HUES64 (cell line): Measurements from ENCODE around the gene CCL24.
"Not testable (repeated sequence)": the region's sequence is repeated elsewhere in the genome, so short reads cannot be mapped to it uniquely, and the experiment has no call there.

Experiments
- H3K27ac ChIP-seq: 2 replicates; pipeline ENCODE4 v1.7.0; 2013; ENCODE audit warnings: low read depth, low read length, inconsistent platforms
- H3K27me3 ChIP-seq: 2 replicates; pipeline ENCODE4 v1.6.1; 2013; ENCODE audit warnings: mild to moderate bottlenecking, low read length; ENCODE audit not compliant: insufficient read depth
- H3K36me3 ChIP-seq: 2 replicates; pipeline ENCODE4 v1.6.1; 2013; ENCODE audit warnings: mild to moderate bottlenecking, low read length; ENCODE audit not compliant: insufficient read depth
- H3K4me1 ChIP-seq: 2 replicates; pipeline ENCODE4 v1.6.1; 2013; ENCODE audit warnings: mild to moderate bottlenecking, low read length, moderate library complexity; ENCODE audit not compliant: insufficient read depth
- H3K4me3 ChIP-seq: 2 replicates; pipeline ENCODE4 v1.5.1; 2013; ENCODE audit warnings: mild to moderate bottlenecking, low read length, moderate library complexity
- H3K9ac ChIP-seq: 2 replicates; pipeline ENCODE4 v1.6.1; 2013; ENCODE audit warnings: mild to moderate bottlenecking, low read depth, low read length
- H3K9me3 ChIP-seq: 2 replicates; pipeline ENCODE4 v1.6.1; 2013; ENCODE audit warnings: low read depth, low read length; ENCODE audit not compliant: insufficient read depth
- WGBS: fragments of 150-250, 120-280 bp; methylation state at CpG from one replicate; pipeline ENCODE4 v1.1.7; 2013; ENCODE audit warnings: missing lambda C conversion rate; 5-methylcytosine and 5-hydroxymethylcytosine counted together

The CCL24 gene

DNA sequence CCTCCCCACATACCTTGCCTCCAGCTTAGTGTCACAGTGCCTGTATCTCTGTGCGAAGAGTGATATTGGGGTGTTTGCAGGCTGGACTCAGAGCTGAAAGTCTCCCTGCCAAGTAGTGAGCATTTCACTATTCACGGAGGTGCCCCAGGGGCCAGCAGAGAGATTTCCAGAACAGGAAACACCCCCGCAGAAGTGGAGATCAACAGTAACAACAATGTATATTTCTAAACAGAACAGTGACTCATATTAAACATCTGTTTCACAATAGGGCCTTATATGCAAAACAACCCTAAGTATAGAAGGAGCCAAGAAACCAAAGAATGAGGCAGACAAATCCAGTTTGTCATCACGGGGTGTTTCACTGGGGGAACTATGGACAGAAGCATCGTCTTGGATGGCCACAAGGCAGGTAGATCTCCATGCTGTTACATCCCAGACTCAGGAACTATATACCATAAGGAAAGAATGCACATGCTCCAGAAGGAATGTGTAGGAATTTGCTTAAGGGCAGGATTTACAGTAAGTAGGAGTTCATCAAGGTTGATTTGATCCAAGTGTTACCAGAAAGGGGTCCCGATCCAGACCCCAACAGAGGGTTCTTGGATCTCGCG, 29.3 kb upstream of the CCL24 start:
- H3K27me3 ChIP-seq, result no peaks in the 10 kb centered on the region
- no peaks in the 10 kb centered on the region for H3K36me3 ChIP-seq
- H3K9ac ChIP-seq, result no peak overlapping the region
- no peaks in the 10 kb centered on the region for H3K9me3 ChIP-seq
- no peaks in the 10 kb centered on the region for H3K4me1 ChIP-seq
- no peak overlapping the region for H3K27ac ChIP-seq
- no peak overlapping the region for H3K4me3 ChIP-seq
- WGBS, result 89% methylated on average over 8 of the region's 8 CpGs

DNA sequence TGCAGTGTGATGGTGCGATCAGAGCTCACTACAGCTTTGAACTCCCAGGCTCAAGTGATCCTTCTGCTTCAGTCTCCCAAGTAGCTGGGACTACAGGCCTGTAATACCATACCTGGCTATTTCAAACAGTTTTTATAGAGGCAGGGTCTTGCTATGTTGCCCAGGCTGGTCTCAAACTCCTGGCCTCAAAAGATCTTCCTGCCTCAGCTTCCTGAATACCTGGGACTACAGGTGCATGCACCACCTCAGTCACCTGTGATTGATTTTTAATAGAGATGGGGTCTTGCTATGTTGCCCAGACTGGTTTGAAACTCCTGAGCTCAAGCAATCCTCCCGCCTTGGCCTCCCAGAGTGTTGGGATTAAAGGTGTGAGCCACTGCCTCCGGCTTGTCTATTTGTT, 26.4 kb upstream of the CCL24 start:
- no peak overlapping the region for H3K27ac ChIP-seq
- no peaks in the 10 kb centered on the region for H3K27me3 ChIP-seq
- no peaks in the 10 kb centered on the region for H3K36me3 ChIP-seq
- H3K4me3 ChIP-seq, result no peak overlapping the region
- WGBS, result 81% methylated on average over 3 of the region's 3 CpGs
- no peaks in the 10 kb centered on the region for H3K9me3 ChIP-seq
- no peak overlapping the region for H3K9ac ChIP-seq
- H3K4me1 ChIP-seq, result no peaks in the 10 kb centered on the region

DNA sequence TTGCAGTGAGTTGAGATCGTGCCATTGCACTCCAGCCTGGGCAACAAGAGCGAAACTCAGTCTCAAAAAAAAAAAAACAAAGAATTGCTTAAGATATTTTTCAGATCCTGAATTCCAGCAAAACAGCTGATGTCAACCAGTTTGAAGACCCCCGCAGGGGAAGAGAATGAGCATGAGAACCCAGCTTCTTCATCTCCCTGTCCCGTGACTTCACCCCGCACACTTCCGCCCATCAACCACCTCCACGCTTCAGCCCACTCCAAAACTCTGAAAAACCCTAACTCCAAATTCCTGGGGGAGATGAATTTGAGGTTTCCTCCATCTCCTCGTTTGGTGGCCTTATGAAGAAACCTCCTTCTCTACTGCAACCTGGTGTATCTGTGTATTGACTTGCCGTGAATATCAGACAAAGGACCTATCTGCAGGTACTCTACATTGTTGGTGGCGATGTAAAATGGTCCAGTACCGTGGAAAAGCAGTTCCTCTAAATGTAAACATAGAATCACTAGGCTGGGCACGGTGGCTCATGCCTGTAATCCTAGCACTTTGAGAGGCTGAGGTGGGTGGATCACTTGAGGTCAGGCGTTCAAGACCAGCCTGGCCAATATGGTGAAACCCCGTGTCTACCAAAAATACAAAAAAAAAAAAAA, 24.8 kb upstream of the CCL24 start:
- H3K9ac ChIP-seq, H3K27ac ChIP-seq, H3K9me3 ChIP-seq, H3K27me3 ChIP-seq, H3K36me3 ChIP-seq, H3K4me3 ChIP-seq, H3K4me1 ChIP-seq: not testable (repeated sequence)
- 90% methylated on average over 12 of the region's 14 CpGs for WGBS

DNA sequence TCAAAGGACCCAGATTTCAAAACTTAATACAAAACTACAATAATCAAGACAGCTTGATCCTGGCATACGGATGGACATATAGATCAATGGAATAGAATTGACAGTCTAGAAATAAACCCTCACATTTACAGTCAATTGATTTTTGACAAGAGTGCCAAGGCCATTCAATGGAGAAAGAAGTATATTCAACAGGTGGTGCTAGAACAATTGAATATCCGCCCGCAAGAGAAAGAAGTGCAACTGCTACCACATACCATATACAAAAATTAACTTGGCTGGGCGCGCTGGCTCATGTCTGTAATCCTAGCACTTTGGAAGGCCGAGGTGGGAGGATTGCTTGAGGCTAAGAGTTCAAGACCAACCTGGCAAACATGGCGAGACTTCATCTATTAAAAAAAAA, 23.2 kb upstream of the CCL24 start:
- no peaks in the 10 kb centered on the region for H3K9me3 ChIP-seq
- no peaks in the 10 kb centered on the region for H3K4me1 ChIP-seq
- no peaks in the 10 kb centered on the region for H3K27me3 ChIP-seq
- H3K9ac ChIP-seq, result no peak overlapping the region
- 97% methylated on average over 6 of the region's 7 CpGs for WGBS
- no peak overlapping the region for H3K4me3 ChIP-seq
- no peak overlapping the region for H3K27ac ChIP-seq
- no peaks in the 10 kb centered on the region for H3K36me3 ChIP-seq

DNA sequence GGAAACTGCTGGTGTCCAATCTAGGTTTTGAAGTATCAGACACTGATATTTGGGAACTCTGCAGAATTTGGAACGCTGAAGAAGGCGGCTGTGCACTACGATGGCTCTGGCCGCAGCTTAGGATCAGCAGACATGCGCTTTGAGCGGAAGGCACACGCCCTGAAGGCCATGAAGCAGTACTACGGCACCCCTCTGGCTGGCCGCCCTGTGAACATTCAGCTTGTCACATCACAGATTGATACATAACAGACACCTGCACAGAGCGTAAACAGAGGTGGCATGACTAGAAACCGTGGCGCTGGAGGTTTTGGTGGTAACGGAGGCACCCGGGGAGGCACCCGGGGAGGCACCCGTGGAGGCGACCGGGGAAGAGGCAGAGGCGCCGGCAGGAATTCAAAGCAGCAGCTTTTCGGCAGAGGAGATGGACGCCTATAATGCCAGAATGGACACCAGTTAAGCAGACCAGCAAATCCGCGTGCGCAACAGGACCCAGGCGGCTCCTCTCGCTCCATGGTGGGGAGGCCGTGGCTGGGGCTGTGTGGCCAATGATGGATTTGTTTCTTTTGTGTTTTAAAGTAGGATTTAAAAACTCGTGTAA, 22.2 kb upstream of the CCL24 start:
- H3K27ac ChIP-seq, result no peak overlapping the region
- no peaks in the 10 kb centered on the region for H3K36me3 ChIP-seq
- no peak overlapping the region for H3K9ac ChIP-seq
- H3K4me1 ChIP-seq, result no peaks in the 10 kb centered on the region
- H3K4me3 ChIP-seq, result no peak overlapping the region
- 94% methylated on average over 29 of the region's 29 CpGs for WGBS
- no peaks in the 10 kb centered on the region for H3K9me3 ChIP-seq
- H3K27me3 ChIP-seq, result no peaks in the 10 kb centered on the region

DNA sequence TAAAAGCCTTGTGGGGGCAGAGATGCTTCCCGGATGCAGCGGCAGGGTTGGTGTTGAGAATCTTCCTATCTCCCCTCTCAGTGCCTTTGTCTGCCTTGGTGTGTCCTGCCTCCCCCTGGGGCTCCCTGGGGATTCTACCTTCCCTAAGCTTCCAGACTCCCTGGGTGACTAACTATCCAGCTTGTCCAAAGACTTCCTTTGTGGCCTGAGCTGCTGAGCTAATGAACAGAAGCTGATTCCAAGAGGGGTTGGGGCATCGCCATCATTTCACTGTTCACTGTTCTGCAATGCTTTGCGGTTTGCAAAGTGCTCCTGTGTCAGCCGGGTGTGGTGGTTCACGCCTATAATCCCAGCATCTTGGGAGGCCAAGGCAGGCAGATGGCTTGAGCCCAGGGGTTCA, 20.1 kb upstream of the CCL24 start:
- not testable (repeated sequence) for H3K9ac ChIP-seq, H3K9me3 ChIP-seq, H3K27me3 ChIP-seq, H3K36me3 ChIP-seq, H3K4me3 ChIP-seq, H3K27ac ChIP-seq, H3K4me1 ChIP-seq
- 77% methylated on average over 6 of the region's 6 CpGs for WGBS

DNA sequence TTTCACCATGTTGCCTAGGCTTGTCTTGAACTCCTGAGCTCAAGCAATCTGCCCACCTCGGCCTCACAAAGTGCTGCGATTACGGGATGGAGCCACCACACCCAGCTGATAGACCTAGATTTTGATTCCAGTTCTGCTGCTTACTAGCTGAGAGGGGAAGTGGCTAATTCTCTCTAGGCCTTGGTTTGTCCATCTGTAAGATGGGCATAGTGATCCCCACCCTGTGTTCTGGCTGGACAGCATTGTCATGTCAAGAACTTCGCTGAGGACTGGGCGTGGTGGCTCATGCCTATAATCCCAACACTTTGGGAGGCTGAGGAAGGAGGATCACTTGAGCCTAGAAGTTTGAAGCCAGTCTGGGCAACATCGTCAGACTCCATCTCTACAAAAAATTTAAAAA, 17.4 kb upstream of the CCL24 start:
- WGBS, result 94% methylated on average over 6 of the region's 6 CpGs
- H3K27me3 ChIP-seq, result no peaks in the 10 kb centered on the region

DNA sequence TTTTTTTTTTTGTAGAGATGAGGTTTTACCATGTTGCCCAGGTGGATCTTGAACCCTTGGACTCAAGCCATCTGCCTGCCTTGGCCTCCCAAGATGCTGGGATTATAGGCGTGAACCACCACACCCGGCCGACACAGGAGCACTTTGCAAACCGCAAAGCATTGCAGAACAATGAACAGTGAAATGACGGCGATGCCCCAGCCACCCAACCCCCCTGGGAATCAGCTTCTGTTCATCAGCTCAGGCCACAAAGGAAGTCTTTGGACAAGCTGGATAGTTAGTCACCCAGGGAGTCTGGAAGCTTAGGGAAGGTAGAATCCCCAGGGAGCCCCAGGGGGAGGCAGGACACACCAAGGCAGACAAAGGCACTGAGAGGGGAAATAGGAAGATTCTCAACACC, 16.1 kb upstream of the CCL24 start:
- not testable (repeated sequence) for H3K4me3 ChIP-seq, H3K36me3 ChIP-seq, H3K27ac ChIP-seq, H3K9ac ChIP-seq, H3K9me3 ChIP-seq, H3K4me1 ChIP-seq, H3K27me3 ChIP-seq
- 70% methylated on average over 6 of the region's 6 CpGs for WGBS

More for the DNA sequence above, 17.4 kb upstream of the CCL24 start:
- Histone ChIP-seq H3K36me3 (no peaks in the 10 kb centered on the region), H3K4me3 (no peak overlapping the region), H3K4me1 (no peaks in the 10 kb centered on the region), H3K9me3 (no peaks in the 10 kb centered on the region), H3K27ac (no peak overlapping the region), H3K9ac (no peak overlapping the region)

DNA sequence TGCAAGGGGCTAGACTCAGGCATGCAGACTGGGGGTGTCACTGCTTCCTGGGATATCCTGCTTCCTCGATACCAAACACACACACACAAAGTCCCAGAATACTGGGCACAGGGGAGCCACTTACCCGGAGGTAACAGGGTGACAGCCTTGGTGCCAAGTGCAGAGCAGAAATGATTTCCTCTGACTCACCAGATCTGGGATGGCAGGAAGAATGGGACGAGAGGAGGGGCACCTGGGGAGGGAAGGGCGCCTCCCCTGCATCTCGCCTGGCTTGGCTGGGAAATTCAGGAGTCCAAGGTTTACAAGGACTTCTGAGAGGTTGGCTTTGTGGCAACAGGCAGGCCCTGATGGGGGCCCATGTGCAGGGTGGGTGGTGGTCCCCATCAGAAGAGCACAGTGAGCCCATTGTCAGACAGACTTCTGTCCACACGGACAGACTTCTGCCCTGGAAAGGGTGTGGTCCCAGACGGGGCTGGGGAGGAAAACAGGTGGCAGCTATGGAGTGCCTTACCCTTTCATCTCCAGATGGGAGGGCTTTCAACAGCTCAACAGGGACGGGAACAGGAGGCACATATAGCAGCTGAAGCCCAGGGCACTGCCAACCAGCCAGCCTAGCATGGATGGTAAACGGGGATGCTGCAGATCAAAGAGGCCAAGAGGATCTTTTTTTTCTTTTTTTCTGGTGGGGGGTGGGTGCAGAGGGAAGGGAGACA, 9.7 kb upstream of the CCL24 start:
- Histone ChIP-seq H3K9ac (no peak overlapping the region), H3K9me3 (no peaks in the 10 kb centered on the region), H3K27me3 (no peaks in the 10 kb centered on the region), H3K4me3 (no peak overlapping the region), H3K27ac (no peak overlapping the region), H3K4me1 (no peaks in the 10 kb centered on the region), H3K36me3 (no peaks in the 10 kb centered on the region)
- 83% methylated on average over 9 of the region's 9 CpGs for WGBS

DNA sequence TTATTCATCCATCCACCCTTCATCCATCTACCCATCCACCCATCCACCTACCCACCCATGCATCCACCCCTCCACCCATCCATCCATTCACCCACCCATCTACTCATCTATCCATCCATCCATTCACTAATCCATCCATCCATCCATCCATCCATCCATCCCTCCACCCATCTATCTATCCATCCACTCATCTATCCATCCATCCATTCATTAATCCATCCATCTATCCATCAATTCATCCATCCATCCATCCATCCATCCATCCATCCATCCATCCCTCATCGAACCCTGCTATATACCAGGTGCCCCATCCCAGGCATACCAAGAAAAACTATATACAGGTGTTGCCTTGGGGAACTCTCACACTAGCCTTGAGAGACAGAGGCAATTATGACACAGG, 7.1 kb upstream of the CCL24 start:
- Histone ChIP-seq H3K27me3 (no peaks in the 10 kb centered on the region), H3K36me3 (no peaks in the 10 kb centered on the region), H3K4me3 (no peak overlapping the region), H3K27ac (no peak overlapping the region), H3K4me1 (no peaks in the 10 kb centered on the region), H3K9me3 (no peaks in the 10 kb centered on the region), H3K9ac (no peak overlapping the region)
- 84% methylated on average over 1 of the region's 1 CpG for WGBS

DNA sequence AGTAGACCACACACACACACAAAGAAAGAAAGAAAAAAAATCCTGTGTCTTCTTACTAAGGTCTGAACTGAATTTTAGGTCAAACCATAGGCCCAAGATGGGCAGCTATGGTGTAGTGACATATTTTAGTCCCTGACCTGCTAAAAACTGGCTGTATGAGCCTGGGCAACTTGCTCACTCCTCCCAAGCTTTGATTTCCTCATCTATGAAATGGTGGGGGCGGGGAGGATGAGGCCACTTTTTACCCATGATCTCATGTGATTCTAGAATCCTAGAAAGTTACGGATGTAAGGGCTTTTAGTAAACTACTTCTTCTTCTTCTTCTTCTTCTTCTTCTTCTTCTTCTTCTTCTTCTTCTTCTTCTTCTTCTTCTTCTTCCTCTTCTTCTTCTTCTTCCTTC, 6.1 kb upstream of the CCL24 start:
- H3K36me3 ChIP-seq, result no peaks in the 10 kb centered on the region
- H3K4me3 ChIP-seq, result no peak overlapping the region
- WGBS, result 85% methylated on average over 2 of the region's 2 CpGs
- H3K27ac ChIP-seq, result no peak overlapping the region
- no peaks in the 10 kb centered on the region for H3K4me1 ChIP-seq
- no peaks in the 10 kb centered on the region for H3K27me3 ChIP-seq
- no peak overlapping the region for H3K9ac ChIP-seq
- no peaks in the 10 kb centered on the region for H3K9me3 ChIP-seq
